Measurements from ENCODE around the gene KBTBD6. TPM values are rescaled to one million over a fixed set of nuclear protein-coding genes. Genes with fewer than 3 reads are reported as not detected.
"Not testable (repeated sequence)": the region's sequence is repeated elsewhere in the genome, so short reads cannot be mapped to it uniquely, and the experiment has no call there.

KBTBD6 gene
- 7.5 TPM in 2 replicates for total RNA-seq (2014; rRNA removed; shearing (Covaris generic); ENCODE audit: low replicate concordance)

- H3K9me2 ChIP-seq (replicated peaks; ENCODE audit: insufficient read depth, low read length): no peaks in the 10 kb centered on the region
- peaks cover 11% of the 10 kb centered on the region for H3K36me3 ChIP-seq (ENCODE audit: insufficient read depth, low read length)
- H3K79me2 ChIP-seq (ENCODE audit: low read length): peaks cover 46% of the 10 kb centered on the region
- H3K9ac ChIP-seq (ENCODE audit: low read length): peak within 1 kb of the TSS; percentile 82
- peak within 1 kb of the TSS; percentile 96 for H2AFZ ChIP-seq (ENCODE audit: low read length)
- H3K27ac ChIP-seq (ENCODE audit: low read length): peak within 1 kb of the TSS; percentile 28; the same call in 1 of the 2 replicates
- H4K20me1 ChIP-seq (ENCODE audit: insufficient read depth, low read depth, low read length): no peaks in the 10 kb centered on the region; the same call in 1 of the 2 replicates
- peak; percentile 98 for DNase-seq
- H3K4me2 ChIP-seq (ENCODE audit: low read depth, low read length, poor library complexity, severe bottlenecking): peak within 1 kb of the TSS; percentile 83
- no peaks in the 10 kb centered on the region for H3K9me3 ChIP-seq (ENCODE audit: low read length)
- H3K4me1 ChIP-seq (ENCODE audit: low read length): peaks cover 33% of the 10 kb centered on the region
- no peaks in the 10 kb centered on the region for H3K27me3 ChIP-seq (ENCODE audit: low read length)
- H3K4me3 ChIP-seq (ENCODE audit: low read length): peak within 1 kb of the TSS; percentile 73
These were observed at the start of gene KBTBD6 for GRCh38 chr13:41132512-41133152. KBTBD6 (minus strand) TSS chr13:41132802; CDS start chr13:41132511, 291 bp downstream.

GRCh38 chr13:41182231-41182630 is 49.6 kb upstream of the KBTBD6 start:
- Histone ChIP-seq H3K79me2 (ENCODE audit: low read length) (no peaks in the 10 kb centered on the region), H3K9ac (ENCODE audit: low read length) (no peak overlapping the region), H2AFZ (ENCODE audit: low read length) (no peak overlapping the region), H3K4me1 (ENCODE audit: low read length) (no peaks in the 10 kb centered on the region), H4K20me1 (ENCODE audit: insufficient read depth, low read depth, low read length) (no peaks in the 10 kb centered on the region), H3K9me2 (replicated peaks; ENCODE audit: insufficient read depth, low read length) (no peaks in the 10 kb centered on the region), H3K4me3 (ENCODE audit: low read length) (no peak overlapping the region), H3K36me3 (ENCODE audit: insufficient read depth, low read length) (no peaks in the 10 kb centered on the region), H3K27me3 (ENCODE audit: low read length) (no peaks in the 10 kb centered on the region), H3K9me3 (ENCODE audit: low read length) (no peaks in the 10 kb centered on the region), H3K4me2 (ENCODE audit: low read depth, low read length, poor library complexity, severe bottlenecking) (no peak overlapping the region), H3K27ac (ENCODE audit: low read length) (no peak overlapping the region)
- no peak for DNase-seq

- Histone ChIP-seq H2AFZ (ENCODE audit: low read length) (no peak overlapping the region), H3K27ac (ENCODE audit: low read length) (no peak overlapping the region), H3K79me2 (ENCODE audit: low read length) (no peaks in the 10 kb centered on the region)
These were observed 47.1 kb upstream of the KBTBD6 start for GRCh38 chr13:41179593-41180250.

GRCh38 chr13:41178040-41178439 is 45.4 kb upstream of the KBTBD6 start:
- no peaks in the 10 kb centered on the region for H3K79me2 ChIP-seq (ENCODE audit: low read length)
- H3K9me3 ChIP-seq (ENCODE audit: low read length): peaks cover 5% of the 10 kb centered on the region
- H3K4me2 ChIP-seq (ENCODE audit: low read depth, low read length, poor library complexity, severe bottlenecking): no peak overlapping the region
- H3K36me3 ChIP-seq (ENCODE audit: insufficient read depth, low read length): no peaks in the 10 kb centered on the region; the same call in 1 of the 2 replicates
- no peak overlapping the region for H3K27ac ChIP-seq (ENCODE audit: low read length)
- H3K4me3 ChIP-seq (ENCODE audit: low read length): no peak overlapping the region
- no peak overlapping the region for H3K9ac ChIP-seq (ENCODE audit: low read length)
- H3K27me3 ChIP-seq (ENCODE audit: low read length): no peaks in the 10 kb centered on the region
- no peak for DNase-seq
- H3K9me2 ChIP-seq (replicated peaks; ENCODE audit: insufficient read depth, low read length): no peaks in the 10 kb centered on the region
- no peak overlapping the region for H2AFZ ChIP-seq (ENCODE audit: low read length)
- H3K4me1 ChIP-seq (ENCODE audit: low read length): no peaks in the 10 kb centered on the region
- no peaks in the 10 kb centered on the region for H4K20me1 ChIP-seq (ENCODE audit: insufficient read depth, low read depth, low read length)

More at GRCh38 chr13:41179593-41180250, 47.1 kb upstream of the KBTBD6 start:
- Histone ChIP-seq H3K27me3 (ENCODE audit: low read length) (no peaks in the 10 kb centered on the region), H3K4me3 (ENCODE audit: low read length) (no peak overlapping the region), H3K36me3 (ENCODE audit: insufficient read depth, low read length) (no peaks in the 10 kb centered on the region; the same call in 1 of the 2 replicates), H3K4me2 (ENCODE audit: low read depth, low read length, poor library complexity, severe bottlenecking) (no peak overlapping the region), H4K20me1 (ENCODE audit: insufficient read depth, low read depth, low read length) (no peaks in the 10 kb centered on the region), H3K9me2 (replicated peaks; ENCODE audit: insufficient read depth, low read length) (no peaks in the 10 kb centered on the region), H3K9me3 (ENCODE audit: low read length) (peaks cover 2% of the 10 kb centered on the region), H3K9ac (ENCODE audit: low read length) (no peak overlapping the region), H3K4me1 (ENCODE audit: low read length) (no peaks in the 10 kb centered on the region)
- DNase-seq: no peak

GRCh38 chr13:41177616-41178015 is 45.0 kb upstream of the KBTBD6 start:
- no peak overlapping the region for H3K27ac ChIP-seq (ENCODE audit: low read length)
- H3K4me2 ChIP-seq (ENCODE audit: low read depth, low read length, poor library complexity, severe bottlenecking): no peak overlapping the region
- H4K20me1 ChIP-seq (ENCODE audit: insufficient read depth, low read depth, low read length): no peaks in the 10 kb centered on the region
- H3K79me2 ChIP-seq (ENCODE audit: low read length): no peaks in the 10 kb centered on the region
- no peak overlapping the region for H2AFZ ChIP-seq (ENCODE audit: low read length)
- no peak overlapping the region for H3K9ac ChIP-seq (ENCODE audit: low read length)
- H3K4me3 ChIP-seq (ENCODE audit: low read length): no peak overlapping the region
- no peaks in the 10 kb centered on the region for H3K4me1 ChIP-seq (ENCODE audit: low read length)
- H3K27me3 ChIP-seq (ENCODE audit: low read length): no peaks in the 10 kb centered on the region
- no peaks in the 10 kb centered on the region for H3K9me2 ChIP-seq (replicated peaks; ENCODE audit: insufficient read depth, low read length)
- H3K36me3 ChIP-seq (ENCODE audit: insufficient read depth, low read length): no peaks in the 10 kb centered on the region; the same call in 1 of the 2 replicates
- peaks cover 5% of the 10 kb centered on the region for H3K9me3 ChIP-seq (ENCODE audit: low read length)
- no peak for DNase-seq

- not testable (repeated sequence) for H3K4me3 ChIP-seq (ENCODE audit: low read length); DNase-seq; H3K36me3 ChIP-seq (ENCODE audit: insufficient read depth, low read length); H3K9ac ChIP-seq (ENCODE audit: low read length); H3K4me1 ChIP-seq (ENCODE audit: low read length); H3K27me3 ChIP-seq (ENCODE audit: low read length); H4K20me1 ChIP-seq (ENCODE audit: insufficient read depth, low read depth, low read length); H3K27ac ChIP-seq (ENCODE audit: low read length); H3K9me2 ChIP-seq (replicated peaks; ENCODE audit: insufficient read depth, low read length); H3K4me2 ChIP-seq (ENCODE audit: low read depth, low read length, poor library complexity, severe bottlenecking); H3K79me2 ChIP-seq (ENCODE audit: low read length); H2AFZ ChIP-seq (ENCODE audit: low read length); H3K9me3 ChIP-seq (ENCODE audit: low read length)
These were observed 43.0 kb upstream of the KBTBD6 start for GRCh38 chr13:41175576-41175975.

- DNase-seq: no peak
- Histone ChIP-seq H3K9me2 (replicated peaks; ENCODE audit: insufficient read depth, low read length) (no peaks in the 10 kb centered on the region), H3K27me3 (ENCODE audit: low read length) (no peaks in the 10 kb centered on the region), H4K20me1 (ENCODE audit: insufficient read depth, low read depth, low read length) (no peaks in the 10 kb centered on the region), H3K9ac (ENCODE audit: low read length) (no peak overlapping the region), H3K4me3 (ENCODE audit: low read length) (no peak overlapping the region), H3K4me1 (ENCODE audit: low read length) (no peaks in the 10 kb centered on the region), H3K9me3 (ENCODE audit: low read length) (no peaks in the 10 kb centered on the region), H3K4me2 (ENCODE audit: low read depth, low read length, poor library complexity, severe bottlenecking) (no peak overlapping the region), H3K79me2 (ENCODE audit: low read length) (no peaks in the 10 kb centered on the region), H3K36me3 (ENCODE audit: insufficient read depth, low read length) (no peaks in the 10 kb centered on the region), H3K27ac (ENCODE audit: low read length) (no peak overlapping the region), H2AFZ (ENCODE audit: low read length) (no peak overlapping the region)
These were observed 29.5 kb upstream of the KBTBD6 start for GRCh38 chr13:41162151-41162550.

GRCh38 chr13:41159174-41159573 is 26.6 kb upstream of the KBTBD6 start:
- H3K79me2 ChIP-seq (ENCODE audit: low read length): no peaks in the 10 kb centered on the region
- no peak overlapping the region for H3K4me2 ChIP-seq (ENCODE audit: low read depth, low read length, poor library complexity, severe bottlenecking)
- H2AFZ ChIP-seq (ENCODE audit: low read length): no peak overlapping the region
- DNase-seq: no peak
- H3K36me3 ChIP-seq (ENCODE audit: insufficient read depth, low read length): no peaks in the 10 kb centered on the region
- H4K20me1 ChIP-seq (ENCODE audit: insufficient read depth, low read depth, low read length): no peaks in the 10 kb centered on the region
- no peak overlapping the region for H3K9ac ChIP-seq (ENCODE audit: low read length)
- no peaks in the 10 kb centered on the region for H3K27me3 ChIP-seq (ENCODE audit: low read length)
- no peak overlapping the region for H3K4me3 ChIP-seq (ENCODE audit: low read length)
- H3K9me3 ChIP-seq (ENCODE audit: low read length): no peaks in the 10 kb centered on the region
- H3K9me2 ChIP-seq (replicated peaks; ENCODE audit: insufficient read depth, low read length): no peaks in the 10 kb centered on the region
- H3K4me1 ChIP-seq (ENCODE audit: low read length): no peaks in the 10 kb centered on the region
- no peak overlapping the region for H3K27ac ChIP-seq (ENCODE audit: low read length)
